NCI-H82 treated with DMSO at 0.1 percent for 48 hours (cell line): ENCODE data around the gene METTL16.

Experiments used
- DNase-seq: peaks from one replicate; lab custom pipeline; 2025; ENCODE audit not compliant: unreplicated experiment; lab: John Stamatoyannopoulos, UW

Gene METTL16

GRCh38 chr17:2368359-2368758 lies 143.3 kb downstream of the METTL16 start:
- DNase-seq = no peak

- no peak for DNase-seq
Measured at GRCh38 chr17:2366747-2367494, 144.8 kb downstream of the METTL16 start.
